Spinal cord (tissue), 10 donors: ENCODE results near the gene CTSH. TPM values are rescaled to one million over a fixed set of nuclear protein-coding genes. Genes with fewer than 3 reads are reported as not detected.
"Not testable (repeated sequence)": the region's sequence is repeated elsewhere in the genome, so short reads cannot be mapped to it uniquely, and the experiment has no call there.

ENCODE experiments used
- DNase-seq, 6 donors: peaks; one replicate each; pipeline versions ENCODE4 v3.0.0 to v3.0.0-alpha.2; 2013 to 2015; ENCODE audit warnings: low spot score in 6 of 6, low read depth in 4 of 6
- H3K27ac ChIP-seq: one replicate; pipeline ENCODE4 v1.5.1; 2013; ENCODE audit warnings: low read depth, low read length, control low read depth
- H3K27me3 ChIP-seq: one replicate; pipeline ENCODE4 v1.6.1; 2013; ENCODE audit warnings: low read length; ENCODE audit not compliant: control insufficient read depth, insufficient read depth
- H3K36me3 ChIP-seq: one replicate; pipeline ENCODE4 v1.6.1; 2013; ENCODE audit warnings: low read length; ENCODE audit not compliant: control insufficient read depth, insufficient read depth
- H3K4me1 ChIP-seq: one replicate; pipeline ENCODE4 v1.6.1; 2013; ENCODE audit warnings: low read length; ENCODE audit not compliant: control insufficient read depth, insufficient read depth
- H3K4me3 ChIP-seq: one replicate; pipeline ENCODE4 v1.5.1; 2013; ENCODE audit warnings: low read depth, low read length, control low read depth
- H3K9me3 ChIP-seq: one replicate; pipeline ENCODE4 v1.6.1; 2013; ENCODE audit warnings: low read length; ENCODE audit not compliant: control insufficient read depth, insufficient read depth
- WGBS: methylation state at CpG from one replicate; pipeline ENCODE4 v1.1.5; 2013; ENCODE audit warnings: missing lambda C conversion rate; ENCODE audit not compliant: insufficient coverage; 5-methylcytosine and 5-hydroxymethylcytosine counted together
- polyA plus RNA-seq, 2 donors: library from polyadenylated mRNA; unstranded; fragments of 120-200 nt; gene quantifications; one replicate each; pipeline ENCODE4 v1.2.1, GENCODE V29; 2013; ENCODE audit not compliant: insufficient read length in 2 of 2
- total RNA-seq, 2 donors: library from RNA; depleted of rRNA in 1 of 2; stranded (reverse); fragments of 120-200 nt in 1 of 2; fragments of >200 nt in 1 of 2; gene quantifications; one replicate each; pipeline versions ENCODE4 v1.2.3 to v1.2.4, GENCODE V29; 2013 to 2014
- donor health status: healthy.

The CTSH gene
- total and polyA plus RNA-seq, 4 donors, result 33.6 to 94.2 (median 48.9) TPM

DNA sequence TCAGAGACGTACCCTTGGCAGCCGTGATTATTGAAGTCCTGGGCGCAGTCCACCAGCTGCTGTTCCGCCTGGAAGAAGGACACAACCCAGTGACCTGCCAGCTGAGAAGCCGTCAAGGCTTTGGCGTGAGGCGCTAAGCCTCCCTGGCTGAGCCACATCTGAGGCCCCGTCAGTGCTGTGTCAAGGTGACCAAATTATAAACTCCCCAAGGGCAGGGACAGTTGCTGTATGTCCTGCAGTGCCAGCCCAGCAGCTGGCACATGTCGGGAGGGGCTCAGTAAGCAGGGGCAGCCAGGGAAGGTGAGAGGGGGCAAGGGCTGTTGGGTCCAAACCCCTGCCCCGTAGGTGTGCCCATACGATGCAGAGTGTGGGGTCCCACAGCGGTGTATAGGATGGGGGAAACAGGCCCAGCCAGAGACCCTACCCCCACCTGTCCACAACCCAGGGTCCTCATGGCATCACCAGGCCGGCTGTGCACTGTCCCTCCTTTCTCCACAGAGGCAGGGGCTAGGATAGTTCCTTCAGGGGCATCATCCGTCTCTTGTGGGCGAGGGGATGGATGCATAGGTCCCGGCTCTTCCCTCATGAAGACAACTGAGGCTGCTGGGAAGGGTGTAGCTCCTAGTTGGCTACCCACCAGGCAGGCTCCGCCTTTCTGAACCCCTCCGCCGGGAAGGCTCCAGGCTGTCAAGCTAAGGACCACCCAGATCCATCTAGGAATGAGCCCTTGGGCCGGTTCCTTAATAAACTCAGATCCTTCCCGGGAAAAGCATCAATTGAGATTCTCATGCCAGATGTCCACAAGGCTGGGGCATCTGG is 13.2 kb downstream of the CTSH start:
- Histone ChIP-seq H3K36me3 (peaks cover 22% of the 10 kb centered on the region), H3K4me1 (peaks cover 42% of the 10 kb centered on the region), H3K4me3 (no peak overlapping the region), H3K9me3 (no peaks in the 10 kb centered on the region), H3K27me3 (no peaks in the 10 kb centered on the region), H3K27ac (no peak overlapping the region)
- DNase-seq, result no peak
- WGBS, result 85% methylated on average over 15 of the region's 21 CpGs

DNA sequence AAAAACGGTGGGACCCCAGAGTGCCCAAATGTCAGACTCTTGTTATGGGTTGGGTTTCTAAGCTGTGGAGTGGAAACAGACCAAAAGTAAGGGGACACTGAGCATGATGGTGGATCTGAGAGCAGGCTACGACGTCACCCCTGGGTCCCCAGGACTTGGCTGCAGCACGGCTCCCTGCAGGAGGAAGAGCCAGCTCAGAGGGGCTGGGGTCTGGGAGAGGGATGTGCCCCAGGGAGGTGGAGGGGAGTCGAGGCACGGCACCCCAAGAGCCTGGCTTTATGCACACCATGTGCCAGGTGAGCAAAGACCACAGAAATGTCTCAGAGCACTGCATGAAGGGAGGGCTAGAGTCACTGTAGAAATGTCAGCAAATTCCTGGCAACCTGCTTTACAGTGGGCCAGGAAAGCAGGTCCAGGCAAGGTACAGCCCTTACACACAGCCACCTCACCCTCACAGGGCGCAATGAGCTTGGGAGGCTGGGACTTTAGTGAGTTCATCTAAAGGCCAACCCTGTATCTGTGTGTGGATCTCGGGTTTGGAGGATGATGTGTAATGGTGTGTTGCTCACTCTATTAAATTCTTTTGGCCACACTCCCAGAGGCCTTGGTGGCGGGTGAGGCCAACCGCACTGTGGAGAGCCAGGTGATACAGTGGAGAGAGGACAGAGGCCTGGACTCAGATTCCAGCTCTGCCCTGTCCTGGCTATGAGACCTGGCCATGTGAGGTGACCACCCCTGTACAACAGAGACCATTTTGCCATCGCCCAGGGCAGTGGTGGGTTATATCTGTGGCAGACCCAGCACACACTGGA is 14.1 kb downstream of the CTSH start:
- peak in 1 of 6 donors; percentile 49 for DNase-seq
- Histone ChIP-seq H3K4me1 (peaks cover 42% of the 10 kb centered on the region), H3K36me3 (peaks cover 29% of the 10 kb centered on the region), H3K27me3 (no peaks in the 10 kb centered on the region), H3K4me3 (no peak overlapping the region), H3K9me3 (no peaks in the 10 kb centered on the region), H3K27ac (no peak overlapping the region)
- WGBS, result 75% methylated on average over 8 of the region's 11 CpGs

DNA sequence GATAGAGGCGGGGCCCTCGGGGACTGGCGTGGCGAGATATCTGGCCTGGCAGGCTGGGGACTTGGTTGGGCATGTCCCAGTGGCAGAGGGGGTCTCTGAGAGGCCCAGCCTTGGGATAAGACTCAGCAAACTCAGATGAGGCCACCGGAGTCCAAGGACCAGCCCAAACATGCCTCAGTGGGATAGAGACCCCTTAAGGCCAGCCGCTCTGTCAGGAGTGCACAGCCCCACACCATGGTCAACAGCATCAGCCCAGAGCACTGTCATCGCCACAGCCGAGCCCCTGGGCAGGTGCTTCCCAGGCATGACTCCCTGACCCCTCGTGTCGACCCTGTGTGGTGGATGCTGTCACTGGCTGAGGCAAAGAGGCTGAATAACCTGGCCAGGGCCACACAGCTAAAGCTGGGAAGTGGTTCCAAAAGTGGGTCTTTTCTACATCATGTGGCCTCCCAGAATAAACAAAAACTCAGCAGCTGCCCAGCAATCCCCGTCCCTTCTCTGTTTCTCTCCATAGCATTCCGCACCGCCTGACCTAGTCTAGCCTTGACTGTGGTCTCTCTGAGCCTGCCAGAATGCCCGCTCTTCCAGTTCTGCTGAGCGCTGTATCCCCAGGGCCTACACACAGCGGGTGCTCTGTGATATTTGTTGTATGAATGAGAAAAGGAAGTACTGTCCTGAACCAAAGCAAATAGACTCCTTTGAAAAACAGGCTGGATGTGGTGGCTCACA is 15.1 kb downstream of the CTSH start:
- no peak for DNase-seq
- H3K4me1 ChIP-seq, result peaks cover 42% of the 10 kb centered on the region
- peaks cover 37% of the 10 kb centered on the region for H3K36me3 ChIP-seq
- WGBS, result 87% methylated on average over 15 of the region's 16 CpGs
- H3K4me3 ChIP-seq, result no peak overlapping the region
- no peak overlapping the region for H3K27ac ChIP-seq
- H3K27me3 ChIP-seq, result no peaks in the 10 kb centered on the region
- H3K9me3 ChIP-seq, result no peaks in the 10 kb centered on the region

DNA sequence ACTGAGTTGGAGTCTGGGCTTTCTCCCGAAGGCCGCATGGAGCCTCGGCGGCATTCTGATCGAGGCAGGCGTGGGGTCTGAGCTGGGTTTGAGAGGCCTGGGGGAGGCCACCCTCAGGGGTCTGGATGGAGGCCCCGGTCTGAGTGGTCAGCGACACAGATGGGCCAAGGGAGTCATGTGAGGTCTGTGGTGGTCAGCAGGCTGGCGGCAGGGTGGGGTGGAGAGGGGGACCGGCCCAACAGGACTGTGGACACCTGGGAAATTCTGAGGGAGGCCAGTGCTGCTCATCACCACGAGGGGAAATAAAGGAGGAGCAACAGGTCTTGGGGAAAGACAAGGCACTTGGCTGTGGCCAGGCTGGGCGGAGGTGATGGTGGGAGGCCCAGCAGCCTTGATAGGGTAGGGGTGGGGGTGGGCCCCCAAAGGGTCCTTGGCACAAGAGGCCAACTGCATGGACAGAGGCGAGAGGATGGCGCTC is 16.2 kb downstream of the CTSH start:
- Histone ChIP-seq H3K27ac (no peak overlapping the region), H3K36me3 (peaks cover 37% of the 10 kb centered on the region), H3K27me3 (no peaks in the 10 kb centered on the region), H3K4me1 (peaks cover 32% of the 10 kb centered on the region), H3K9me3 (no peaks in the 10 kb centered on the region), H3K4me3 (no peak overlapping the region)
- DNase-seq, result no peak
- 88% methylated on average over 14 of the region's 14 CpGs for WGBS

DNA sequence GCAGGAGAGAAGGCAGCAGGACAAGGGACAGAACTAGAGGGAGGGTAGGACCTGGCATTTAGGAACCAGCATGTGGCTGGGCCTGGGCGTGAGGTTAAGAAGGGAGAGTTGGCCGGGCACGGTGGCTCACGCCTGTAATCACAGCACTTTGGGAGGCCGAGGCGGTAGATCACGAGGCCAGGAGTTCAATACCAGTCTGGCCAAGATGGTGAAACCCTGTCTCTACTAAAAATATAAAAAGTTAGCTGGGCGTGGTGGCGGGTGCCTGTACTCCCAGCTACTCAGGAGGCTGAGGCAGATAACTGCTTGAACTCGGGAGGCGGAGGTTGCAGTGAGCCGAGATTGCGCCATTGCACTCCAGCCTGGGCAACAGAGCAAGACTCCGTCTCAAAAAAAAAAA is 16.7 kb downstream of the CTSH start:
- H3K27me3 ChIP-seq, H3K4me3 ChIP-seq, H3K9me3 ChIP-seq, H3K27ac ChIP-seq, DNase-seq: not testable (repeated sequence)
- peaks cover 39% of the 10 kb centered on the region for H3K36me3 ChIP-seq
- H3K4me1 ChIP-seq, result peaks cover 27% of the 10 kb centered on the region
- 95% methylated on average over 4 of the region's 14 CpGs for WGBS

DNA sequence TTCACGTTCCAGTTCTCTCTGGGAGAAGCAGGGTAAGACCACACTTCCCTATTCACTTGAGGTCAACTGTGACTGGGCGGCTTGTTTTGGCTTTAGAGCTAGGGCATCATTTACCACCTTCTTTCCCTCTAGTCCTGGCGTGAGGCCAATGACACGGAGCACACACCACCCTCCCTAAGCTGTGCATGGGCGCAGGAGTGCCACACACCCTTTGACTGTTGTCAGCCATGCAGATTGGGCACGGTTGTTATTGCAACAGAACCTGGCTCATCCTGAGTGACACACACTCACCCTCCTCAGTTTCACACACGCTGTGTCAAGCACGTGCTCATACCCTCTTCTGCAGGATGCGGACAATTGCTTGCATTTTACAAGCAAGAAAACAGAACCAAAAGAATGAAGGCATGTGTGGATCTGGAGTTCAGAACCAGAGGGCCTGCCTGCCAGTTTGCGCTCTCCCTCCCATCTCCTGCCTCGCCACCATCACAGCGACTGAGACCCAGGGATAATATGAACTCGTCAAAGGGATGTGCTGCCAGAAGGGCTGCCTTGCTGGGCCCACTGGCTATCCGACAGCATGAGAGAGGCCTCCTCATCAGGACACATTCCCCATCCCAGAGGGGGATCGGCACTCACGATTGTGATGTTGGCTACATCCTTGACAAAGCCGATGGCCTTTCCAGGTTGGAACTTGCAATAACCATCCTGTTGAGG is 17.6 kb downstream of the CTSH start:
- 72% methylated on average over 12 of the region's 17 CpGs for WGBS
- DNase-seq, result no peak
- no peaks in the 10 kb centered on the region for H3K27me3 ChIP-seq
- H3K4me1 ChIP-seq, result peaks cover 19% of the 10 kb centered on the region
- H3K27ac ChIP-seq, result no peak overlapping the region
- H3K4me3 ChIP-seq, result no peak overlapping the region
- peaks cover 49% of the 10 kb centered on the region for H3K36me3 ChIP-seq
- H3K9me3 ChIP-seq, result no peaks in the 10 kb centered on the region

DNA sequence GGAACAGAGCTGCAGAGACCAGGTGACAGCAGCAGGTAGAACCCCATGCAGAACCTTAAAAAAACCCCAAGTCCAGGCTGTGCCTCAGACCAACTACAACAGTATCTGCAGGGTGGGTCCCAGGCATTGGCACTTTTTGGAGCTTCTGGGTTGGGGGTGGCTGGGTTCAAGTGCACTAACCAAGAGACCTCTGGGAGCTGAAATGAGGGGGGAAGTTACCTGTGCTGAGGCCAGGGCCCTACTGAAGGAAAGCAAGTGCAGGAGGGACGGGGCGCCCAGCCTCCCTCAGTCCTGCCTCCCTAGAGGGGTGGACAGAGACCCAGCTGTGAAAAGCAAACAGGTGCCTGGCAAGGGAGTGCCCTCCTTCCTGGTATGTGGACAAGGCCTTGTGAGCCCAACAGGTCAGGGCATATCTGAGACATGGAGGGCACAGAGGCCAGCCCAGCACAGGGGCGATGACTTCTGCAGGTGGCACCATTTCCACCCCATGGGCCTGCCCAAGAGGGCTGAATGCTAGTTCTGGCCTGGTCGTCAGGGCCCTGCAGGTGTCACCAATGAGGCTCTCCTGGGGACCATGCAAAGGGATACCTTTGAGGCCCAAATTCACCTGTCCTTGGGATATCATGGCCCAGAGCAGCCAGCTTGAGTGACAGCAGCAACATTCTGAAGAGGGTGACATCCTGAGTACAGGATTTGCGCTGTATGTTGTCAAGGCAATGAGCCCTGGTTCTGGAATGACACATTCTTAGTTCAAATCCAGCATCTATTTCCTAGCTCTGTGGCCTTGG is 18.7 kb downstream of the CTSH start:
- no peak for DNase-seq
- H3K36me3 ChIP-seq, result peaks cover 60% of the 10 kb centered on the region
- WGBS, result 89% methylated on average over 4 of the region's 5 CpGs

DNA sequence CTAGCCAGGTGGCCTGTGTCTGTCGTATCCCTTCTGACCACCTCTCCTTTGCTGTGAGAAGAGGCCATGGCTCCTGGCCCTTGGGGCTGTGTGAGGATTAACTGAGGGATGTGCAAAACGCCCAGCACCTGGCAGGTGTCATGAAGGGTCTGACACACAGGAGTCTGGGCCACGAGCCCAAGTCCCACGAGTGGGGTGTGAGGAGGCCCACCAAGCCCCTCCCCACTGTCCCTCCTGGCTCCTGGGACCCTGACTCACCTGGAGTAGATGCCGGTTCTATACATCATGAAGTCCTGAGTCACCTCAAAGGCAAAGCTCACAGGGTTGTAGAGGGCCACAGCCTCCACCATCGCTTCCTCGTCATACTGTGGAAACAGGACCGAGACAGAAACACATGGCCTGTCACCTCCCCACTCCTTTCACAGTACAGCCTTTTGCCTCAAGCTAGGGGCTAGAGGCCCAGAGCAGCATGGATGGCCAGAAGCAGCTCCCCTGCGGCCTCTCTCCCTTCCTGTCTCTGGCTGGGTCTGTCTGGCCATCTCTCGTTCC is 19.7 kb downstream of the CTSH start:
- 85% methylated on average over 9 of the region's 10 CpGs for WGBS
- no peak overlapping the region for H3K27ac ChIP-seq
- no peaks in the 10 kb centered on the region for H3K27me3 ChIP-seq
- no peak for DNase-seq
- no peaks in the 10 kb centered on the region for H3K9me3 ChIP-seq
- peaks cover 61% of the 10 kb centered on the region for H3K36me3 ChIP-seq
- no peak overlapping the region for H3K4me3 ChIP-seq
- peaks cover 3% of the 10 kb centered on the region for H3K4me1 ChIP-seq

More for the DNA sequence above, 18.7 kb downstream of the CTSH start:
- H3K27ac ChIP-seq, result no peak overlapping the region
- H3K27me3 ChIP-seq, result no peaks in the 10 kb centered on the region
- H3K4me3 ChIP-seq, result no peak overlapping the region
- H3K4me1 ChIP-seq, result peaks cover 9% of the 10 kb centered on the region
- H3K9me3 ChIP-seq, result no peaks in the 10 kb centered on the region
